SK-N-SH (cell line): ENCODE results near the gene KLHL33. TPM values are rescaled to one million over a fixed set of nuclear protein-coding genes. Genes with fewer than 3 reads are reported as not detected.

Source experiments
- CTCF ChIA-PET: fragments of 300-600, 350-600 bp; formaldehyde crosslinking; extraction: SDS; loops from one replicate; lab custom pipeline; 2021; lab: Yijun Ruan, JAX
- POLR2A ChIA-PET: fragments of 350-600 bp; sonication (Branson Sonifier 250); formaldehyde crosslinking; extraction: SDS; loops from one replicate; lab custom pipeline; 2020; ENCODE audit warnings: antibody characterized with exemption, inconsistent platforms; lab: Yijun Ruan, JAX
- DNase-seq: peaks from one replicate; pipeline ENCODE4 v3.0.0; 2012
- H2AFZ ChIP-seq: fragments of 200-600 bp; sonication (generic); 2 replicates; pipeline ENCODE4 v1.8.1; 2016; ENCODE audit warnings: antibody characterized with exemption, mild to moderate bottlenecking, low read depth
- H3F3A ChIP-seq: fragments of 200-600 bp; sonication (generic); replicated peaks from 2 replicates; pipeline ENCODE3; 2016; ENCODE audit warnings: antibody characterized with exemption, mild to moderate bottlenecking; ENCODE audit not compliant: insufficient read depth
- H3K27ac ChIP-seq, 2 experiments: fragments of 200-500 bp in 1 of 2; fragments of 200-600 bp in 1 of 2; sonication (Bioruptor generic) in 1 of 2; sonication (generic), shearing (Covaris generic) in 1 of 2; 2 replicates each; pipeline versions ENCODE4 v1.5.1 to v1.6.1; 2014 to 2016; ENCODE audit warnings: low read depth in 2 of 2, inconsistent platforms in 1 of 2, low read length in 1 of 2, mild to moderate bottlenecking in 1 of 2, mixed read lengths in 1 of 2
- H3K27me3 ChIP-seq: fragments of 200-600 bp; sonication (generic), shearing (Covaris generic); 2 replicates; pipeline ENCODE4 v1.6.1; 2016; ENCODE audit warnings: mixed run types; ENCODE audit not compliant: insufficient read depth
- H3K36me3 ChIP-seq, 2 experiments: fragments of 200-500 bp in 1 of 2; fragments of 200-600 bp in 1 of 2; sonication (Bioruptor generic) in 1 of 2; sonication (generic) in 1 of 2; replicated peaks in 1 of 2; 2 replicates each; pipeline versions ENCODE3 to v1.5.1; 2014 to 2016; ENCODE audit warnings: low read length in 1 of 2, mild to moderate bottlenecking in 1 of 2; ENCODE audit not compliant: insufficient read depth in 2 of 2, control insufficient read depth in 1 of 2
- H3K4me1 ChIP-seq, 2 experiments: fragments of 200-500 bp in 1 of 2; fragments of 200-600 bp in 1 of 2; sonication (Bioruptor generic) in 1 of 2; sonication (generic), shearing (Covaris generic) in 1 of 2; 2 replicates each; pipeline versions ENCODE4 v1.5.1 to v1.6.1; 2014 to 2016; ENCODE audit warnings: low read depth in 1 of 2, low read length in 1 of 2, mixed run types in 1 of 2; ENCODE audit not compliant: insufficient read depth in 2 of 2, control insufficient read depth in 1 of 2
- H3K4me2 ChIP-seq: fragments of 200-600 bp; sonication (generic), shearing (Covaris generic); 2 replicates; pipeline ENCODE4 v1.6.1; 2017; ENCODE audit warnings: mixed run types
- H3K4me3 ChIP-seq, 2 experiments: fragments of 200-500 bp in 1 of 2; fragments of 200-600 bp in 1 of 2; sonication (Bioruptor generic) in 1 of 2; sonication (generic), shearing (Covaris generic) in 1 of 2; 2 replicates each; pipeline versions ENCODE4 v1.5.1 to v1.8.1; 2014 to 2016; ENCODE audit warnings: low read depth in 2 of 2, inconsistent platforms in 1 of 2, low read length in 1 of 2, mild to moderate bottlenecking in 1 of 2, mixed read lengths in 1 of 2, moderate library complexity in 1 of 2
- H3K79me2 ChIP-seq: fragments of 200-600 bp; sonication (generic); 2 replicates; pipeline ENCODE4 v1.8.1; 2017; ENCODE audit warnings: mild to moderate bottlenecking; ENCODE audit not compliant: insufficient read depth
- H3K9ac ChIP-seq: fragments of 200-600 bp; sonication (generic); 2 replicates; pipeline ENCODE4 v1.6.1; 2017; ENCODE audit warnings: mixed run types
- H3K9me2 ChIP-seq: fragments of 200-600 bp; sonication (generic); 2 replicates; pipeline ENCODE4 v1.6.1; 2017; ENCODE audit warnings: mixed run types
- H3K9me3 ChIP-seq: fragments of 200-600 bp; sonication (generic); 2 replicates; pipeline ENCODE4 v1.6.1; 2017; ENCODE audit warnings: mixed run types, mild to moderate bottlenecking, moderate library complexity
- H4K20me1 ChIP-seq: fragments of 200-600 bp; sonication (generic); 2 replicates; pipeline ENCODE4 v1.6.1; 2017; ENCODE audit warnings: mild to moderate bottlenecking, mixed run types; ENCODE audit not compliant: insufficient read depth
- EZH2phosphoT487 ChIP-seq: fragments of 200-600 bp; sonication (generic); IDR thresholded peaks from 2 replicates; pipeline ENCODE4 v1.6.1; 2017; ENCODE audit warnings: low read depth, mixed run types, mild to moderate bottlenecking, antibody characterized with exemption, moderate library complexity, borderline replicate concordance
- FOXJ3 ChIP-seq: sonication (generic); formaldehyde crosslinking; IDR thresholded peaks from 2 replicates; pipeline ENCODE4 v1.5.1; 2020; ENCODE audit warnings: mild to moderate bottlenecking, missing genetic modification reagents
- FOXM1 ChIP-seq: IDR thresholded peaks from 2 replicates; pipeline ENCODE4 v1.4.0; 2012; ENCODE audit warnings: low read depth, mild to moderate bottlenecking
- GATA2 ChIP-seq: sonication (generic); formaldehyde crosslinking; IDR thresholded peaks from 2 replicates; pipeline ENCODE4 v1.5.0; 2020; ENCODE audit warnings: mild to moderate bottlenecking, missing genetic modification reagents
- IRF3 ChIP-seq: fragments of 150-350 bp; IDR thresholded peaks from 2 replicates; pipeline ENCODE4 v1.6.1; 2016; ENCODE audit warnings: mild to moderate bottlenecking, low read depth, low read length
- JUND ChIP-seq: IDR thresholded peaks from 2 replicates; pipeline ENCODE4 v1.4.0; 2012
- MAX ChIP-seq: IDR thresholded peaks from 2 replicates; pipeline ENCODE4 v1.4.0; 2012; ENCODE audit warnings: low read depth
- RAD21 ChIP-seq: IDR thresholded peaks from 2 replicates; pipeline ENCODE4 v1.6.1; 2012; ENCODE audit warnings: mild to moderate bottlenecking, low read length
- RCOR1 ChIP-seq: fragments of 150-350 bp; IDR thresholded peaks from 2 replicates; pipeline ENCODE4 v1.6.1; 2017; ENCODE audit warnings: antibody characterized with exemption, low read length
- REST ChIP-seq: IDR thresholded peaks from 2 replicates; pipeline ENCODE4 v1.6.1; 2012; ENCODE audit warnings: mild to moderate bottlenecking, low read depth, low read length, moderate library complexity
- RFX5 ChIP-seq: IDR thresholded peaks from 2 replicates; pipeline ENCODE4 v1.6.1; 2012; ENCODE audit warnings: mild to moderate bottlenecking, improper control_type of control experiment, low read length
- SIN3A ChIP-seq: IDR thresholded peaks from 2 replicates; pipeline ENCODE4 v1.6.1; 2012; ENCODE audit warnings: low read depth, mild to moderate bottlenecking, low read length, moderate library complexity, borderline replicate concordance
- TAF1 ChIP-seq: IDR thresholded peaks from 2 replicates; pipeline ENCODE4 v1.6.1; 2012; ENCODE audit warnings: low read depth, mild to moderate bottlenecking, low read length, moderate library complexity, borderline replicate concordance
- USF1 ChIP-seq: IDR thresholded peaks from 2 replicates; pipeline ENCODE4 v1.4.0; 2012; ENCODE audit warnings: low read depth, borderline replicate concordance
- ZBTB33 ChIP-seq: IDR thresholded peaks from 2 replicates; pipeline ENCODE4 v1.4.0; 2012; ENCODE audit warnings: low read depth, borderline replicate concordance
- WGBS: methylation state at CpG from one replicate; pipeline ENCODE4 v1.1.6; 2017; ENCODE audit warnings: low lambda C conversion rate; 5-methylcytosine and 5-hydroxymethylcytosine counted together
- polyA plus RNA-seq, 3 experiments: library from polyadenylated mRNA; depleted of rRNA; stranded (reverse); fragments of >200 nt; gene quantifications; 2 replicates each; pipeline ENCODE4 v1.2.3, GENCODE V29; 2012

KLHL33 gene
- polyA plus RNA-seq, 1 of the 3 experiments (the other 2 are of a cell fraction) = not detected

GRCh38 chr14:20424851-20425250, 11.1 kb downstream of the KLHL33 start:
- WGBS = 10% methylated on average over 2 of the region's 2 CpGs

GRCh38 chr14:20422886-20423285, 13.1 kb downstream of the KLHL33 start:
- CTCF ChIA-PET = interaction anchor here (1.3 kb wide), 1 partner anchor 95 kb away, joined by 3 read pairs; no protein-coding TSS in a partner anchor
- TF ChIP-seq TAF1 (no peak), RCOR1 (no peak), RAD21 (no peak), GATA2 (CRISPR knock-in tag) (no peak), EZH2phosphoT487 (no peak), REST (no peak), IRF3 (no peak), MAX (no peak), FOXM1 (no peak), SIN3A (no peak), RFX5 (no peak), USF1 (no peak), JUND (no peak)

More at GRCh38 chr14:20424851-20425250, 11.1 kb downstream of the KLHL33 start:
- no peak for TF ChIP-seq ZBTB33
- no peak for TF ChIP-seq FOXJ3 (CRISPR knock-in tag)
- TF ChIP-seq JUND = no peak
- DNase-seq = no peak
- Histone ChIP-seq H3K27me3 (no peaks in the 10 kb centered on the region; the same call in 1 of the 2 replicates), H3F3A (no peaks in the 10 kb centered on the region), H3K4me1 (peaks cover 0 to 5% of the 10 kb centered on the region in 2 experiments; a peak in 1 of 4 replicates), H3K9me3 (no peaks in the 10 kb centered on the region), H3K9me2 (no peaks in the 10 kb centered on the region), H3K79me2 (no peaks in the 10 kb centered on the region), H3K4me3 (no peak overlapping the region), H4K20me1 (no peaks in the 10 kb centered on the region), H3K4me2 (no peak overlapping the region), H3K27ac (no peak overlapping the region), H3K36me3 (no peaks in the 10 kb centered on the region), H2AFZ (0 out of 2 replicates have a peak overlapping the region, but pooled peaks have one; percentile 48), H3K9ac (no peak overlapping the region)
- CTCF ChIA-PET = interaction anchor here (3.3 kb wide), 1 partner anchor 10 kb away, joined by 19 read pairs; the partner anchor contains the start of gene TEP1
- POLR2A ChIA-PET = no interaction called here

More at GRCh38 chr14:20422886-20423285, 13.1 kb downstream of the KLHL33 start:
- Histone ChIP-seq H3K4me1 (no peaks in the 10 kb centered on the region), H3K4me3 (no peak overlapping the region), H3K27ac (no peak overlapping the region), H3K4me2 (no peak overlapping the region), H3K79me2 (no peaks in the 10 kb centered on the region), H3K9ac (no peak overlapping the region), H3K9me2 (no peaks in the 10 kb centered on the region), H3K27me3 (no peaks in the 10 kb centered on the region; the same call in 1 of the 2 replicates), H2AFZ (no peak overlapping the region), H3K9me3 (no peaks in the 10 kb centered on the region), H4K20me1 (no peaks in the 10 kb centered on the region), H3F3A (no peaks in the 10 kb centered on the region), H3K36me3 (no peaks in the 10 kb centered on the region)
- DNase-seq = no peak
- WGBS = 35% methylated on average over 2 of the region's 2 CpGs
- POLR2A ChIA-PET = interaction anchor here (1.2 kb wide), 1 partner anchor 9 kb away, joined by 4 read pairs; the partner anchor contains the start of gene TEP1
